GM23338 (cell line): ENCODE data around the gene COPS7B. TPM values are rescaled to one million over a fixed set of nuclear protein-coding genes. Genes with fewer than 3 reads are reported as not detected.
"Not testable (repeated sequence)": the region's sequence is repeated elsewhere in the genome, so short reads cannot be mapped to it uniquely, and the experiment has no call there.

Experiments
- ATAC-seq: fragments of 200-7000 bp; cut with Tn5 transposase; 3 replicates; pipeline ENCODE4 v1.9.1; 2020
- DNase-seq: peaks from one replicate; pipeline ENCODE4 v3.0.0-alpha.2; 2015; ENCODE audit warnings: low spot score
- H2AFZ ChIP-seq: fragments of 200-600 bp; sonication (generic); 2 replicates; pipeline ENCODE4 v1.8.0; 2016; ENCODE audit warnings: antibody characterized with exemption, mild to moderate bottlenecking, moderate library complexity
- H3F3A ChIP-seq: fragments of 200-600 bp; sonication (generic); replicated peaks from 2 replicates; pipeline ENCODE4 v1.8.0; 2017; ENCODE audit warnings: antibody characterized with exemption, mixed run types, low read depth
- H3K27ac ChIP-seq: fragments of 200-600 bp; sonication (generic); 2 replicates; pipeline ENCODE4 v1.6.1; 2016; ENCODE audit warnings: low read depth
- H3K27me3 ChIP-seq: fragments of 200-600 bp; sonication (generic); 2 replicates; pipeline ENCODE4 v1.8.0; 2016; ENCODE audit warnings: mild to moderate bottlenecking, mixed run types, moderate library complexity; ENCODE audit not compliant: insufficient read depth
- H3K36me3 ChIP-seq: fragments of 200-600 bp; sonication (generic); 2 replicates; pipeline ENCODE4 v1.8.0; 2016; ENCODE audit warnings: mild to moderate bottlenecking; ENCODE audit not compliant: insufficient read depth
- H3K4me1 ChIP-seq: fragments of 200-600 bp; sonication (generic); 2 replicates; pipeline ENCODE4 v1.8.0; 2016; ENCODE audit warnings: mild to moderate bottlenecking, moderate library complexity; ENCODE audit not compliant: insufficient read depth
- H3K4me2 ChIP-seq: fragments of 200-600 bp; sonication (generic); 2 replicates; pipeline ENCODE4 v1.7.1; 2017; ENCODE audit warnings: mixed run types
- H3K4me3 ChIP-seq: fragments of 200-600 bp; sonication (generic); 2 replicates; pipeline ENCODE4 v1.6.1; 2016; ENCODE audit warnings: mixed run types
- H3K79me2 ChIP-seq: fragments of 200-600 bp; sonication (generic); replicated peaks from 2 replicates; pipeline ENCODE4 v1.8.0; 2017; ENCODE audit warnings: mild to moderate bottlenecking; ENCODE audit not compliant: insufficient read depth
- H3K9me2 ChIP-seq: fragments of 200-600 bp; sonication (generic); 2 replicates; pipeline ENCODE4 v1.8.0; 2017; ENCODE audit not compliant: insufficient read depth
- H4K20me1 ChIP-seq: fragments of 200-600 bp; sonication (generic); replicated peaks from 2 replicates; pipeline ENCODE4 v1.8.0; 2017; ENCODE audit warnings: mild to moderate bottlenecking; ENCODE audit not compliant: insufficient read depth
- H3K27ac Mint-ChIP-seq: 2 replicates; pipeline ENCODE4 v1.8.0; 2020; ENCODE audit warnings: inconsistent platforms, mild to moderate bottlenecking, moderate library complexity, mixed read lengths
- H3K27me3 Mint-ChIP-seq: 3 replicates; pipeline ENCODE4 v1.8.0; 2022; ENCODE audit warnings: low read depth, mild to moderate bottlenecking, moderate library complexity, mixed read lengths, inconsistent platforms; ENCODE audit not compliant: insufficient read depth, poor library complexity
- H3K36me3 Mint-ChIP-seq: 3 replicates; pipeline ENCODE4 v1.8.0; 2021; ENCODE audit warnings: low read depth, mild to moderate bottlenecking, inconsistent platforms, moderate library complexity, mixed read lengths
- H3K4me1 Mint-ChIP-seq: 3 replicates; pipeline ENCODE4 v1.8.0; 2020; ENCODE audit warnings: mild to moderate bottlenecking, inconsistent platforms, mixed read lengths
- H3K4me3 Mint-ChIP-seq: 3 replicates; pipeline ENCODE4 v1.8.0; 2021; ENCODE audit warnings: moderate library complexity, mild to moderate bottlenecking, inconsistent platforms, mixed read lengths
- H3K9me3 Mint-ChIP-seq: 3 replicates; pipeline ENCODE4 v1.8.0; 2020; ENCODE audit warnings: moderate library complexity, mild to moderate bottlenecking, inconsistent platforms, mixed read lengths
- ETS1 ChIP-seq: IDR thresholded peaks from 2 replicates; pipeline ENCODE4 v1.6.1; 2016; ENCODE audit warnings: antibody characterized with exemption
- EZH2 ChIP-seq: fragments of 200-600 bp; sonication (generic); IDR thresholded peaks from one replicate; pipeline ENCODE4 v1.8.0; 2017; ENCODE audit warnings: antibody characterized with exemption, mild to moderate bottlenecking, low read depth; ENCODE audit not compliant: unreplicated experiment
- EZH2phosphoT487 ChIP-seq: fragments of 200-600 bp; sonication (generic); IDR thresholded peaks from one replicate; pipeline ENCODE4 v1.8.1; 2018; ENCODE audit warnings: antibody characterized with exemption; ENCODE audit not compliant: unreplicated experiment
- JUNB ChIP-seq: IDR thresholded peaks from one replicate; pipeline ENCODE4 v1.6.1; 2016; ENCODE audit warnings: antibody characterized with exemption; ENCODE audit not compliant: unreplicated experiment
- STAT1 ChIP-seq: IDR thresholded peaks from one replicate; pipeline ENCODE4 v1.6.1; 2016; ENCODE audit warnings: antibody characterized with exemption; ENCODE audit not compliant: unreplicated experiment
- ZNF114 ChIP-seq: fragments of 250-450 bp; sonication (Bioruptor Pico); IDR thresholded peaks from 2 replicates; pipeline ENCODE4 v1.5.0; 2020; ENCODE audit warnings: mild to moderate bottlenecking, moderate library complexity
- ZNF331 ChIP-seq: fragments of 250-450 bp; sonication (Bioruptor Pico); IDR thresholded peaks from 2 replicates; pipeline ENCODE4 v1.5.0; 2020; ENCODE audit warnings: low read depth, mild to moderate bottlenecking, moderate library complexity
- polyA plus RNA-seq: library from polyadenylated mRNA; unstranded; fragments of >200 nt; fragmentation: Nextera tagmentation; extraction: Ambion mirVana; gene quantifications from 2 replicates; pipeline ENCODE4 v1.2.1, GENCODE V29; 2016
- total RNA-seq: library from RNA; depleted of rRNA; stranded (reverse); fragments of >200 nt; shearing (Covaris generic); gene quantifications from 2 replicates; pipeline ENCODE4 v1.2.3, GENCODE V29; 2014
- TF ChIP-seq, protein P1 (sequence below): fragments of 250-450 bp; sonication (Bioruptor Pico); IDR thresholded peaks from 2 replicates; pipeline ENCODE4 v1.5.0; 2020; ENCODE audit warnings: mild to moderate bottlenecking, moderate library complexity

COPS7B gene
- total and polyA plus RNA-seq, 2 experiments from 2014 or later: 40.9 to 63.7 TPM

DNA sequence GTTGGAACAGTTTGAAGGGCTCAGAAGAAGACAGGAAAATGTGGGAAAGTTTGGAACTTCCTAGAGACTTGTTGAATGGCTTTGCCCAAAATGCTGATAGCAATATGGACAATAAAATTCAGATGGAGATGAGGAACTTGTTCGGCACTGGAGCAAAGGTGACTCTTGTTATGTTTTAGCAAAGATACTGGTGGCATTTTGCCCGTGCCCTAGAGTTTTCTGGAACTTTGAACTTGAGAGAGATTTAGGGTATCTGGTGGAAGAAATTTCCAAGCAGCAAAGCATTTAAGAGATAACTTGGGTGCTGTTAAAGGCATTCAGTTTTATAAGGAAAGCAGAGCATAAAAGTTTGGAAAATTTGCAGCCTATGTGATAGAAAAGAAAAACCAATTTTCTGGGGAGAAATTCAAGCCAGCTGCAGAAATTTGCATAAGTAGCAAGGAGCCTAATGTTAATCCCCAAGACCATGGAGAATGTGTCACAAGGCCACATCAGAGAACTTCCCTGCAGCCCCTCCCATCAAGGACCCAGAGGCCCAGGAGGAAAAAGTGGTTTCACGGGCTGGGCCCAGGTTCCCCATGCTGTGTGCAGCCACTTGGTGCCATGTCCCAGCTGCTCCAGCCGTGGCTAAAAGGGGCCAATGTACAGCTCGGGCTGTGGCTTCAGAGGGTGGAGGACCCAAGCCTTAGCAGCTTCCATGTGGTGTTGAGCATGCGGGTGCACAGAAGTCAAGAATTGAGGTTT lies 37.9 kb upstream of the COPS7B start:
- H3K27ac ChIP-seq: 0 out of 2 replicates have a peak overlapping the region, but pooled peaks have one; percentile 39
- H3K36me3 ChIP-seq, H3K9me2 ChIP-seq, H3F3A ChIP-seq, H3K27me3 Mint-ChIP-seq, H2AFZ ChIP-seq, H3K9me3 Mint-ChIP-seq, H3K4me1 ChIP-seq, H3K4me2 ChIP-seq, DNase-seq, H3K4me3 ChIP-seq, H3K27ac Mint-ChIP-seq, H3K36me3 Mint-ChIP-seq, H3K4me3 Mint-ChIP-seq, H4K20me1 ChIP-seq, H3K79me2 ChIP-seq, H3K27me3 ChIP-seq: not testable (repeated sequence)
- peaks cover 14% of the 10 kb centered on the region for H3K4me1 Mint-ChIP-seq
- ATAC-seq: peak; percentile 16; the same call in 2 of the 3 replicates

DNA sequence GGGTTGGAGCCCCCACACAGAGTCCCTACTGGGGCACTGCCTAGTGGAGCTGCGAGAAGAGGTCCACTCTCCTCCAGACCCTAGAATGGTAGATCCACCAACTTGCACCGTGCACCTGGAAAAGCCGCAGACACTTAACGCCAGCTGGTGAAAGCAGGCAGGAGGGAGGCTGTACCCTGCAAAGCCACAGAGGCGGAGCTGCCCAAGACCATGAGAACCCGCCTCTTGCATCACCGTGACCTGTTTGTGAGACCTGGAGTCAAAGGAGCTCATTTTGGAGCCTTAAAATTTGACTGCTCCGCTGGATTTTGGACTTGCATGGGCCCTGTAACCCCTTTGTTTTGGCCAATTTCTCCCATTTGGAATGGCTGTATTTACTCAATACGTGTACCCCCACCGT lies 37.2 kb upstream of the COPS7B start:
- peaks cover 12% of the 10 kb centered on the region for H3K4me1 Mint-ChIP-seq
- DNase-seq, ATAC-seq, H3K36me3 ChIP-seq, H3K4me1 ChIP-seq, H3K27me3 ChIP-seq, H2AFZ ChIP-seq, H3K36me3 Mint-ChIP-seq, H3K4me3 Mint-ChIP-seq, H3K27ac Mint-ChIP-seq, H3K4me2 ChIP-seq, H3K79me2 ChIP-seq, H3K27ac ChIP-seq, H3K9me2 ChIP-seq, H3K4me3 ChIP-seq, H3K9me3 Mint-ChIP-seq, H3K27me3 Mint-ChIP-seq, H4K20me1 ChIP-seq, H3F3A ChIP-seq: not testable (repeated sequence)

- Histone ChIP-seq H3K4me1 (no peaks in the 10 kb centered on the region), H3K4me3 (no peak overlapping the region), H4K20me1 (no peaks in the 10 kb centered on the region), H3F3A (0 out of 2 replicates have a peak, but pooled peaks cover 3% of the 10 kb centered on the region), H3K9me2 (no peaks in the 10 kb centered on the region; the same call in 1 of the 2 replicates), H3K27me3 (no peaks in the 10 kb centered on the region), H3K79me2 (no peaks in the 10 kb centered on the region), H2AFZ (no peak overlapping the region), H3K4me2 (no peak overlapping the region), H3K36me3 (no peaks in the 10 kb centered on the region; the same call in 1 of the 2 replicates), H3K27ac (no peak overlapping the region)
- no peak for DNase-seq
- Mint-ChIP-seq H3K27ac (no peak overlapping the region), H3K4me1 (no peaks in the 10 kb centered on the region; the same call in 2 of the 3 replicates), H3K4me3 (no peak overlapping the region), H3K27me3 (peaks cover 3% of the 10 kb centered on the region), H3K9me3 (no peaks in the 10 kb centered on the region), H3K36me3 (no peaks in the 10 kb centered on the region)
- ATAC-seq: no peak
- TF ChIP-seq JUNB (no peak), ZNF331 (CRISPR knock-in tag) (no peak), STAT1 (no peak), ZNF114 (CRISPR knock-in tag) (no peak), ETS1 (no peak), EZH2phosphoT487 (no peak), EZH2 (no peak)
- TF ChIP-seq, protein P1, sequence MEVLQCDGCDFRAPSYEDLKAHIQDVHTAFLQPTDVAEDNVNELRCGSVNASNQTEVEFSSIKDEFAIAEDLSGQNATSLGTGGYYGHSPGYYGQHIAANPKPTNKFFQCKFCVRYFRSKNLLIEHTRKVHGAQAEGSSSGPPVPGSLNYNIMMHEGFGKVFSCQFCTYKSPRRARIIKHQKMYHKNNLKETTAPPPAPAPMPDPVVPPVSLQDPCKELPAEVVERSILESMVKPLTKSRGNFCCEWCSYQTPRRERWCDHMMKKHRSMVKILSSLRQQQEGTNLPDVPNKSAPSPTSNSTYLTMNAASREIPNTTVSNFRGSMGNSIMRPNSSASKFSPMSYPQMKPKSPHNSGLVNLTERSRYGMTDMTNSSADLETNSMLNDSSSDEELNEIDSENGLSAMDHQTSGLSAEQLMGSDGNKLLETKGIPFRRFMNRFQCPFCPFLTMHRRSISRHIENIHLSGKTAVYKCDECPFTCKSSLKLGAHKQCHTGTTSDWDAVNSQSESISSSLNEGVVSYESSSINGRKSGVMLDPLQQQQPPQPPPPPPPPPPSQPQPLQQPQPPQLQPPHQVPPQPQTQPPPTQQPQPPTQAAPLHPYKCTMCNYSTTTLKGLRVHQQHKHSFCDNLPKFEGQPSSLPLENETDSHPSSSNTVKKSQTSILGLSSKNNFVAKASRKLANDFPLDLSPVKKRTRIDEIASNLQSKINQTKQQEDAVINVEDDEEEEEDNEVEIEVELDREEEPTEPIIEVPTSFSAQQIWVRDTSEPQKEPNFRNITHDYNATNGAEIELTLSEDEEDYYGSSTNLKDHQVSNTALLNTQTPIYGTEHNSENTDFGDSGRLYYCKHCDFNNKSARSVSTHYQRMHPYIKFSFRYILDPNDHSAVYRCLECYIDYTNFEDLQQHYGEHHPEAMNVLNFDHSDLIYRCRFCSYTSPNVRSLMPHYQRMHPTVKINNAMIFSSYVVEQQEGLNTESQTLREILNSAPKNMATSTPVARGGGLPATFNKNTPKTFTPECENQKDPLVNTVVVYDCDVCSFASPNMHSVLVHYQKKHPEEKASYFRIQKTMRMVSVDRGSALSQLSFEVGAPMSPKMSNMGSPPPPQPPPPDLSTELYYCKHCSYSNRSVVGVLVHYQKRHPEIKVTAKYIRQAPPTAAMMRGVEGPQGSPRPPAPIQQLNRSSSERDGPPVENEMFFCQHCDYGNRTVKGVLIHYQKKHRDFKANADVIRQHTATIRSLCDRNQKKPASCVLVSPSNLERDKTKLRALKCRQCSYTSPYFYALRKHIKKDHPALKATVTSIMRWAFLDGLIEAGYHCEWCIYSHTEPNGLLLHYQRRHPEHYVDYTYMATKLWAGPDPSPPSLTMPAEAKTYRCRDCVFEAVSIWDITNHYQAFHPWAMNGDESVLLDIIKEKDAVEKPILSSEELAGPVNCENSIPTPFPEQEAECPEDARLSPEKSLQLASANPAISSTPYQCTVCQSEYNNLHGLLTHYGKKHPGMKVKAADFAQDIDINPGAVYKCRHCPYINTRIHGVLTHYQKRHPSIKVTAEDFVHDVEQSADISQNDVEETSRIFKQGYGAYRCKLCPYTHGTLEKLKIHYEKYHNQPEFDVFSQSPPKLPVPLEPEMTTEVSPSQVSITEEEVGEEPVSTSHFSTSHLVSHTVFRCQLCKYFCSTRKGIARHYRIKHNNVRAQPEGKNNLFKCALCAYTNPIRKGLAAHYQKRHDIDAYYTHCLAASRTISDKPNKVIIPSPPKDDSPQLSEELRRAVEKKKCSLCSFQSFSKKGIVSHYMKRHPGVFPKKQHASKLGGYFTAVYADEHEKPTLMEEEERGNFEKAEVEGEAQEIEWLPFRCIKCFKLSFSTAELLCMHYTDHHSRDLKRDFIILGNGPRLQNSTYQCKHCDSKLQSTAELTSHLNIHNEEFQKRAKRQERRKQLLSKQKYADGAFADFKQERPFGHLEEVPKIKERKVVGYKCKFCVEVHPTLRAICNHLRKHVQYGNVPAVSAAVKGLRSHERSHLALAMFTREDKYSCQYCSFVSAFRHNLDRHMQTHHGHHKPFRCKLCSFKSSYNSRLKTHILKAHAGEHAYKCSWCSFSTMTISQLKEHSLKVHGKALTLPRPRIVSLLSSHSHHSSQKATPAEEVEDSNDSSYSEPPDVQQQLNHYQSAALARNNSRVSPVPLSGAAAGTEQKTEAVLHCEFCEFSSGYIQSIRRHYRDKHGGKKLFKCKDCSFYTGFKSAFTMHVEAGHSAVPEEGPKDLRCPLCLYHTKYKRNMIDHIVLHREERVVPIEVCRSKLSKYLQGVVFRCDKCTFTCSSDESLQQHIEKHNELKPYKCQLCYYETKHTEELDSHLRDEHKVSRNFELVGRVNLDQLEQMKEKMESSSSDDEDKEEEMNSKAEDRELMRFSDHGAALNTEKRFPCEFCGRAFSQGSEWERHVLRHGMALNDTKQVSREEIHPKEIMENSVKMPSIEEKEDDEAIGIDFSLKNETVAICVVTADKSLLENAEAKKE (CRISPR knock-in tag): no peak
Measured at GRCh38 chr2:231751042-231751815, 35.0 kb upstream of the COPS7B start.
